ENCODE measurements around the gene SNN.

DNA sequence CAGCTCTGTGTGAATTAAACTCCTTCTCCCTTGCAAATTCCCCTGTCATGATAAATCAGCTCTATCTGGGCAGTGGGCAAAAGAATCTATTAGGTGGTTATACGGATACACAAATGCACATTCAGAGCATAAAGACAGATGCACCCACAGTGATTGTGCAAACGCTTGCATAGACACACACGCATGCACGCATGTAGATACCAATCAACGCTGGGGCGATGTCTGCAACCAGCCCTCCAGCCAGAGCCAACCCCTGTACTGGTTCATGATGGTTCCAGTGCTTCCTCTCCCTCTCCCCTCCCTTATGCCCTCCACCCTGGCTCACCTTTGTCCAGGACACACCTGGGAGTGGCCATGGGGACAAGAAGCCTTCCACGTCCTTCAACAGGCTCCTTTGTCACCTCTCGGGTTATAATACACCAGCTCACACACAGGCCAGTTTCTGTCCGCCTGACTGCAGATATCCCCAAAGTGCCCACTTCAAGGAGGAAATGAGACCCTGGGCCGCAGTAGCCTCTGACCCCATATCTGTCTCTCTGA is 33.1 kb upstream of the SNN start:
- TF ChIP-seq EZH2 (IDR thresholded peaks at IDR 0.05; ENCODE audit: low read depth), result no peak
- no peak for TF ChIP-seq CTCF (conservative IDR thresholded peaks at IDR 0.05)
